Stomach (tissue), 9 donors: Measurements from ENCODE around the gene TENM4. TPM values are rescaled to one million over a fixed set of nuclear protein-coding genes. Genes with fewer than 3 reads are reported as not detected.

ENCODE experiments used
- DNase-seq, 2 donors: peaks; one replicate each; pipeline versions ENCODE4 v3.0.0 to v3.0.0-alpha.2; 2013 to 2019
- H3K27ac ChIP-seq, 5 donors: fragments of 200-600 bp in 4 of 5; sonication (generic) in 4 of 5; one replicate each; pipeline ENCODE4 v1.5.1; 2013 to 2019; ENCODE audit warnings: mild to moderate bottlenecking in 1 of 5, moderate library complexity in 1 of 5
- H3K27me3 ChIP-seq, 3 donors: fragments of 200-600 bp; sonication (generic); one replicate each; pipeline ENCODE4 v1.5.1; 2017 to 2019; ENCODE audit warnings: mixed run types in 1 of 3
- H3K36me3 ChIP-seq, 4 donors: fragments of 200-600 bp; sonication (generic); 1 replicate in 3 of 4; 2 replicates in 1 of 4; pipeline ENCODE4 v1.5.1; 2016 to 2019
- H3K4me1 ChIP-seq, 4 donors: fragments of 200-600 bp; sonication (generic); one replicate each; pipeline ENCODE4 v1.5.1; 2016 to 2019
- H3K4me3 ChIP-seq, 4 donors: fragments of 200-600 bp; sonication (generic) in 3 of 4; one replicate each; pipeline ENCODE4 v1.5.1; 2016 to 2019; ENCODE audit warnings: mild to moderate bottlenecking in 1 of 4
- H3K9me3 ChIP-seq, 4 donors: fragments of 200-600 bp; sonication (generic); one replicate each; pipeline ENCODE4 v1.5.1; 2016 to 2019
- EP300 ChIP-seq: sonication (generic); formaldehyde crosslinking; IDR thresholded peaks from one replicate; pipeline ENCODE4 v1.6.1; 2017; ENCODE audit warnings: antibody characterized with exemption
- POLR2A ChIP-seq, 4 donors: fragments of 450-650 bp; IDR thresholded peaks; one replicate each; pipeline ENCODE4 v1.6.1; 2016; ENCODE audit warnings: antibody characterized with exemption in 4 of 4, control low read depth in 2 of 4, mild to moderate bottlenecking in 1 of 4, moderate library complexity in 1 of 4
- POLR2AphosphoS5 ChIP-seq, 3 donors: sonication (generic); formaldehyde crosslinking; IDR thresholded peaks; one replicate each; pipeline ENCODE4 v1.6.1; 2016; ENCODE audit warnings: antibody characterized with exemption in 3 of 3
- WGBS, 5 donors: extraction: QIAGEN DNeasy Blood & Tissue Kit in 3 of 5; methylation state at CpG; one replicate each; pipeline versions ENCODE4 v1.1.5 to v1.1.7; 2013 to 2018; 5-methylcytosine and 5-hydroxymethylcytosine counted together
- intact Hi-C: fragments of 100-400 bp; cut with DNase I; formaldehyde crosslinking; loops from one replicate; pipeline ENCODE4 v1.15.1; 2023; ENCODE audit warnings: low total_unique reads
- polyA plus RNA-seq, 3 donors: library from polyadenylated mRNA; stranded (reverse); fragments of 200-250 nt; gene quantifications; one replicate each; pipeline ENCODE4 v1.2.3, GENCODE V29; 2013
- total RNA-seq, 5 donors: library from RNA; depleted of rRNA; stranded (reverse); fragments of >200 nt; gene quantifications; one replicate each; pipeline versions ENCODE4 v1.1.0 to v1.2.3, GENCODE V29; 2014 to 2016
- TF ChIP-seq, protein P1 (sequence below), 7 experiments: fragments of 450-650 bp in 4 of 7; fragments of 200-600 bp in 3 of 7; sonication (generic) in 3 of 7; IDR thresholded peaks; one replicate each; pipeline ENCODE4 v1.5.1; 2016 to 2019; ENCODE audit warnings: antibody characterized with exemption in 7 of 7, control low read depth in 2 of 7, mild to moderate bottlenecking in 1 of 7
- donor health status: healthy with polysubstance abuse.
- donor health status: Bipolar disorder and iron deficiency.
- donor health status: healthy.

TENM4 gene
- total and polyA plus RNA-seq, 8 donors, result 0.06 to 13.2 (median 0.87) TPM; not detected in 1

DNA sequence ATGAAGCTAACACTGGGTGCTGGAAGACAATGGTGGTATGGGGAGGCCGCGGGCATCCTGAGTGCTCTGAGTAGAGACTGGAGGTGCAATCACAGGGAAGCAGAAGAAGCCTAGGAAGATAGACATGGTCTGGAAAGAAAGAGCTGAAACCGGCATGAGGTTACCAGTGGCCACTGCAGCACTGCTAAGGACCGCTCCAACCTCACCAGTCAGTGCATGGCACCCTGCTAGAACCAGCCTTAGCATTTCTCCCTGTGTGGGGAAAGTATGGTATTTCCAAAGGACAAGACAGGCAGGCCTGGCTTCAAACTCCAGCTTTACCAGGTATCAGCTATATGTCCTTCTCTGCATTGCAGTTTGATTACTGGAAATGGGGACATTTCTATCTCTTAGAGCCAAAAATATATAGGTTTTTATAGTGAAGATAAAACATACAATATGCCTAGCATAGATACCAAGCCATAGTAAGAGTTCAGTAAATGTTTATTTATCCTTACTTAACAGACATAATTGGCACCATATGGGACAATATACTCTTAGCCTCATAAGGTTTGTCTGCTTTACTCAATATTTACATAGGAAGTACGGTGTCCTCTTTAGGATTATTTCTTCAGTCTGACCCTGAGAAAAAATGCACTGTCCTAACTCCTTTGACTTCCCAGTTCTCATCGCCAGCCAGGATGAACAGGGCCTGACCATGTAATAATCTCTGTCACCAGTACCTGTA lies 231.1 kb downstream of the TENM4 start:
- Histone ChIP-seq H3K27me3 (no peaks in the 10 kb centered on the region), H3K36me3 (no peaks in the 10 kb centered on the region), H3K27ac (no peak overlapping the region), H3K4me1 (no peaks in the 10 kb centered on the region), H3K9me3 (no peaks in the 10 kb centered on the region), H3K4me3 (no peak overlapping the region)
- 81 to 92% (median 85%) methylated on average over 6 of the region's 6 CpGs for WGBS, 5 donors
- no peak for DNase-seq
- intact Hi-C loops, result no loop called here
- TF ChIP-seq EP300 (no peak), POLR2AphosphoS5 (IDR thresholded peaks at IDR 0.05) (no peak), POLR2A (IDR thresholded peaks at IDR 0.05) (no peak)
- TF ChIP-seq, protein P1, sequence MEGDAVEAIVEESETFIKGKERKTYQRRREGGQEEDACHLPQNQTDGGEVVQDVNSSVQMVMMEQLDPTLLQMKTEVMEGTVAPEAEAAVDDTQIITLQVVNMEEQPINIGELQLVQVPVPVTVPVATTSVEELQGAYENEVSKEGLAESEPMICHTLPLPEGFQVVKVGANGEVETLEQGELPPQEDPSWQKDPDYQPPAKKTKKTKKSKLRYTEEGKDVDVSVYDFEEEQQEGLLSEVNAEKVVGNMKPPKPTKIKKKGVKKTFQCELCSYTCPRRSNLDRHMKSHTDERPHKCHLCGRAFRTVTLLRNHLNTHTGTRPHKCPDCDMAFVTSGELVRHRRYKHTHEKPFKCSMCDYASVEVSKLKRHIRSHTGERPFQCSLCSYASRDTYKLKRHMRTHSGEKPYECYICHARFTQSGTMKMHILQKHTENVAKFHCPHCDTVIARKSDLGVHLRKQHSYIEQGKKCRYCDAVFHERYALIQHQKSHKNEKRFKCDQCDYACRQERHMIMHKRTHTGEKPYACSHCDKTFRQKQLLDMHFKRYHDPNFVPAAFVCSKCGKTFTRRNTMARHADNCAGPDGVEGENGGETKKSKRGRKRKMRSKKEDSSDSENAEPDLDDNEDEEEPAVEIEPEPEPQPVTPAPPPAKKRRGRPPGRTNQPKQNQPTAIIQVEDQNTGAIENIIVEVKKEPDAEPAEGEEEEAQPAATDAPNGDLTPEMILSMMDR (IDR thresholded peaks at IDR 0.05), result no peak

DNA sequence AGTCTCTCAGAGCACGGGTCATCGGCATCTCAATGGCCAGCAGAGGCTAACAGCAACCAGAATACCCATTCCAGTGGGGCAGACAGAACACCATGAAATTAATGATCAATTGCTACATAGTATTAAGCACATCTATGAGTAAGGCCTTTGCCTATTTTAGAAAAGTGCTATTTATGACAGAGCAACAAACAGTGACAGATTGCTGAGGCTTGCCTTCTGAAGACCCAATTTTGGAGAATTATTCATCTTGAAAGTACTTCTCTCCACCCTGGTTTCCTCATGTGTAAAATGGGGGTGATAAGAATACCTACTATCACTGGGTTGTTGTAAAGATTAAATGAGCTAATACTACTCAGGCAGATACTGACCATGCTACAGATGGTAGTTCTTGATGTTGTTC lies 232.7 kb downstream of the TENM4 start:
- Histone ChIP-seq H3K4me1 (no peaks in the 10 kb centered on the region), H3K9me3 (no peaks in the 10 kb centered on the region), H3K27me3 (no peaks in the 10 kb centered on the region), H3K4me3 (no peak overlapping the region), H3K36me3 (no peaks in the 10 kb centered on the region), H3K27ac (no peak overlapping the region)
- 50 to 96% (median 86%) methylated on average over 2 of the region's 2 CpGs for WGBS, 5 donors
- DNase-seq, result no peak
- intact Hi-C loops, result no loop called here
- TF ChIP-seq POLR2A (IDR thresholded peaks at IDR 0.05) (no peak), EP300 (no peak)
- TF ChIP-seq, protein P1 (IDR thresholded peaks at IDR 0.05), result no peak

- no peaks in the 10 kb centered on the region for H3K36me3 ChIP-seq
- H3K27ac ChIP-seq, result no peak overlapping the region
- 70 to 78% (median 71%) methylated on average over 4 of the region's 4 CpGs for WGBS, 5 donors
- no peak overlapping the region for H3K4me3 ChIP-seq
- DNase-seq, result no peak
- no peaks in the 10 kb centered on the region for H3K27me3 ChIP-seq
- H3K9me3 ChIP-seq, result no peaks in the 10 kb centered on the region
- no peaks in the 10 kb centered on the region for H3K4me1 ChIP-seq
- intact Hi-C loops, result no loop called here
- no peak for TF ChIP-seq POLR2AphosphoS5 (IDR thresholded peaks at IDR 0.05)
- TF ChIP-seq POLR2A (IDR thresholded peaks at IDR 0.05), result no peak
- TF ChIP-seq, protein P1 (IDR thresholded peaks at IDR 0.05), result no peak
- no peak for TF ChIP-seq EP300
Measured at GRCh38 chr11:79206951-79207350, 233.9 kb downstream of the TENM4 start.

DNA sequence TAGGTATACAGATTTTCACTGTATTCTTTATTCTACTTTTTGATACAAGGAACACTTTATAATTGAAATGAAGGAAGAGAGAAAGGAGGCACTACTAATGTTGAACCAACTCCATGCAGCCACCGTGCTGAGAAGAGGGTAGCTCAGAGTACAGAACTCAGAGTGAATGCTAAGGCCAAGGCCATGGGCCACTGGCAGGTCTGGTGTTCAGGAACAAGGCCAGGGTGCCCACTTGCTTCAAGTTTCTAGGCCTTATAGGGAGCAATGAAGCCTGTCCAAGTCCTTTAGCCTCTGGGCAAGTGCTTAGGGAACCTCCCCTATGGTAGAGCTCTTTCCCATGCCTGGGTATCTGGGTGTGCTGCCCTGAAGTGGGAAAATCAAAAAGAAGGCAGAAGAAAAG lies 235.0 kb downstream of the TENM4 start:
- no peak overlapping the region for H3K27ac ChIP-seq
- no peaks in the 10 kb centered on the region for H3K9me3 ChIP-seq
- TF ChIP-seq POLR2AphosphoS5 (IDR thresholded peaks at IDR 0.05) (no peak), EP300 (no peak), POLR2A (IDR thresholded peaks at IDR 0.05) (no peak)
- TF ChIP-seq, protein P1 (IDR thresholded peaks at IDR 0.05), result no peak
- no peaks in the 10 kb centered on the region for H3K27me3 ChIP-seq
- H3K4me3 ChIP-seq, result no peak overlapping the region
- intact Hi-C loops, result no loop called here
- no peak for DNase-seq
- H3K36me3 ChIP-seq, result no peaks in the 10 kb centered on the region
- H3K4me1 ChIP-seq, result no peaks in the 10 kb centered on the region
- 64 to 100% (median 90%) methylated on average over 1 of the region's 1 CpG for WGBS, 5 donors
